Keratinocyte (primary cell): Measurements from ENCODE around the gene UQCC3. TPM values are rescaled to one million over a fixed set of nuclear protein-coding genes. Genes with fewer than 3 reads are reported as not detected.

Experiments
- DNase-seq: peaks from one replicate; pipeline ENCODE4 v3.0.0-alpha.2; 2011; ENCODE audit warnings: low read depth, missing footprints, low spot score
- FAIRE-seq: peaks from 2 replicates; lab custom pipeline; 2011; peaks lifted over from hg19 to GRCh38; lab: Jason Lieb, UNC
- H2AFZ ChIP-seq: 2 replicates; pipeline ENCODE4 v1.6.0; 2012; ENCODE audit warnings: low read length, control low read depth, inconsistent platforms; ENCODE audit not compliant: control insufficient read depth
- H3K27ac ChIP-seq: 2 replicates; pipeline ENCODE4 v1.5.1; 2011; ENCODE audit warnings: low read length; ENCODE audit not compliant: control insufficient read depth, insufficient read depth
- H3K27me3 ChIP-seq: 3 replicates; pipeline ENCODE4 v1.6.0; 2011; ENCODE audit warnings: low read length; ENCODE audit not compliant: control insufficient read depth, insufficient read depth; ENCODE audit errors: extremely low read depth
- H3K36me3 ChIP-seq, 2 experiments: 2 replicates in 1 of 2; 3 replicates in 1 of 2; pipeline ENCODE4 v1.5.1; 2011; ENCODE audit warnings: low read length in 2 of 2, mild to moderate bottlenecking in 1 of 2; ENCODE audit not compliant: control insufficient read depth in 2 of 2, insufficient read depth in 2 of 2; ENCODE audit errors: extremely low read depth in 1 of 2
- H3K4me1 ChIP-seq: 3 replicates; pipeline ENCODE4 v1.5.1; 2011; ENCODE audit warnings: low read length; ENCODE audit not compliant: control insufficient read depth, insufficient read depth; ENCODE audit errors: extremely low read depth
- H3K4me2 ChIP-seq: 3 replicates; pipeline ENCODE4 v1.6.0; 2011; ENCODE audit warnings: low read depth, low read length; ENCODE audit not compliant: control insufficient read depth, insufficient read depth; ENCODE audit errors: extremely low read depth
- H3K4me3 ChIP-seq, 3 experiments: fragments of 200-600 bp in 1 of 3; sonication (generic) in 1 of 3; 2 replicates in 2 of 3; 3 replicates in 1 of 3; pipeline ENCODE4 v1.5.1; 2011 to 2016; ENCODE audit warnings: low read length in 3 of 3, mild to moderate bottlenecking in 3 of 3, control low read depth in 2 of 3, inconsistent platforms in 1 of 3, low read depth in 1 of 3, mixed read lengths in 1 of 3, mixed run types in 1 of 3, moderate library complexity in 1 of 3; ENCODE audit not compliant: control insufficient read depth in 2 of 3, insufficient read depth in 2 of 3; ENCODE audit errors: extremely low read depth in 1 of 3
- H3K79me2 ChIP-seq: 2 replicates; pipeline ENCODE4 v1.6.0; 2012; ENCODE audit warnings: low read length; ENCODE audit not compliant: control insufficient read depth, insufficient read depth
- H3K9ac ChIP-seq: 3 replicates; pipeline ENCODE4 v1.6.0; 2011; ENCODE audit warnings: low read length; ENCODE audit not compliant: control insufficient read depth, insufficient read depth; ENCODE audit errors: extremely low read depth
- H3K9me1 ChIP-seq: 3 replicates; pipeline ENCODE4 v1.6.0; 2011; ENCODE audit warnings: low read length; ENCODE audit not compliant: control insufficient read depth, insufficient read depth; ENCODE audit errors: extremely low read depth
- H3K9me3 ChIP-seq: 2 replicates; pipeline ENCODE4 v1.5.1; 2012; ENCODE audit warnings: low read depth, low read length; ENCODE audit not compliant: control insufficient read depth
- H4K20me1 ChIP-seq: 3 replicates; pipeline ENCODE4 v1.6.0; 2011; ENCODE audit warnings: low read length; ENCODE audit not compliant: control insufficient read depth, insufficient read depth; ENCODE audit errors: extremely low read depth
- EZH2 ChIP-seq: IDR thresholded peaks from one replicate; pipeline ENCODE4 v1.6.1; 2012; ENCODE audit warnings: inconsistent platforms, mild to moderate bottlenecking, low read length, moderate library complexity
- dilution Hi-C: fragments of 300-500 bp; cut with MboI; formaldehyde crosslinking; loops from one replicate; pipeline ENCODE4 v1.7.0; 2020; ENCODE audit warnings: low sequenced_read_pairs; ENCODE audit not compliant: extremely low pct_ligation_motif_present
- polyA plus RNA-seq, 5 experiments: library from polyadenylated mRNA; depleted of rRNA in 3 of 5; stranded (reverse) in 3 of 5; stranded (forward) in 1 of 5; unstranded in 1 of 5; fragments of >200 nt; gene quantifications; 1 replicate in 1 of 5; 2 replicates in 3 of 5; 3 replicates in 1 of 5; pipeline versions ENCODE4 v1.2.1 to v1.2.3, GENCODE V29; 2011 to 2012; ENCODE audit warnings: missing spikeins in 2 of 5, low read depth in 1 of 5, low replicate concordance in 1 of 5
- TF ChIP-seq, protein P1 (sequence below), 3 experiments: IDR thresholded peaks in 1 of 3; conservative IDR thresholded peaks in 1 of 3; optimal IDR thresholded peaks in 1 of 3; 2 replicates in 2 of 3; 3 replicates in 1 of 3; pipeline versions ENCODE3 to v1.5.1; 2011; ENCODE audit warnings: low read length in 3 of 3, mild to moderate bottlenecking in 3 of 3, moderate library complexity in 2 of 3, control low read depth in 1 of 3, inconsistent platforms in 1 of 3; ENCODE audit not compliant: insufficient read depth in 2 of 3; ENCODE audit errors: extremely low read depth in 1 of 3

UQCC3 gene
- polyA plus RNA-seq, 1 donor (not counting 4 experiments of a cell fraction or from before 2014, with no cell fraction given): 8.6 TPM

DNA sequence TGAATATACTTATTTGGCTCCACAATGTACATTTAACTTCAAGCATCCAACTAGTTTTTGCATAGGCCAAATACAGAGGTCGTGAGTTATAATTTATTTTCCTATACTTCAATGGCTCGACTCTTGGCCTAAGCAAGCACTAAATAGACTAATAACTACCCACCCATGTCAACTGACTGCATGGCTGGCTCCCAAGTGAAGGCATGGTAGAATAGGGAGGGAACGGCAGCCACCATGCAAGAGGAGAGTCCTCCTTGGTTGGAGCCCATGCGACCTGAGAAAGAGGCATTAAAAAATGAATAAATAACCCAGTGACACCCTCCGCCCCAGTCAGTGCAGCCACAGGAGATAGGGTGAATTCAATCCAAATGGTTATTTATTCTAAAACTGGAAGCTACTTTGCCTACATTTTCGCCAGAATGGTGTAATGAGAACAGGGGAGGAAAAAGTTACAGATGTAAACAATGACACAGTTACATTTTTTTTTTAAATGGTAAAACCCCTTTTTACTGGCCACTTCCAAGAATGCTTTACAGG, 40.9 kb downstream of the UQCC3 start:
- Histone ChIP-seq H3K27me3 (no peaks in the 10 kb centered on the region), H3K79me2 (peaks cover 17% of the 10 kb centered on the region), H3K9me3 (no peaks in the 10 kb centered on the region), H3K4me2 (no peak overlapping the region), H3K9ac (no peak overlapping the region), H3K27ac (no peak overlapping the region), H3K36me3 (peaks cover 21 to 31% of the 10 kb centered on the region in 2 experiments), H3K9me1 (no peaks in the 10 kb centered on the region), H3K4me1 (peaks cover 19% of the 10 kb centered on the region), H4K20me1 (no peaks in the 10 kb centered on the region), H3K4me3 (no peak overlapping the region), H2AFZ (no peak overlapping the region)
- FAIRE-seq (no peak), DNase-seq (no peak)
- dilution Hi-C loops: no loop called here
- TF ChIP-seq, protein P1, sequence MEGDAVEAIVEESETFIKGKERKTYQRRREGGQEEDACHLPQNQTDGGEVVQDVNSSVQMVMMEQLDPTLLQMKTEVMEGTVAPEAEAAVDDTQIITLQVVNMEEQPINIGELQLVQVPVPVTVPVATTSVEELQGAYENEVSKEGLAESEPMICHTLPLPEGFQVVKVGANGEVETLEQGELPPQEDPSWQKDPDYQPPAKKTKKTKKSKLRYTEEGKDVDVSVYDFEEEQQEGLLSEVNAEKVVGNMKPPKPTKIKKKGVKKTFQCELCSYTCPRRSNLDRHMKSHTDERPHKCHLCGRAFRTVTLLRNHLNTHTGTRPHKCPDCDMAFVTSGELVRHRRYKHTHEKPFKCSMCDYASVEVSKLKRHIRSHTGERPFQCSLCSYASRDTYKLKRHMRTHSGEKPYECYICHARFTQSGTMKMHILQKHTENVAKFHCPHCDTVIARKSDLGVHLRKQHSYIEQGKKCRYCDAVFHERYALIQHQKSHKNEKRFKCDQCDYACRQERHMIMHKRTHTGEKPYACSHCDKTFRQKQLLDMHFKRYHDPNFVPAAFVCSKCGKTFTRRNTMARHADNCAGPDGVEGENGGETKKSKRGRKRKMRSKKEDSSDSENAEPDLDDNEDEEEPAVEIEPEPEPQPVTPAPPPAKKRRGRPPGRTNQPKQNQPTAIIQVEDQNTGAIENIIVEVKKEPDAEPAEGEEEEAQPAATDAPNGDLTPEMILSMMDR (optimal IDR thresholded peaks at IDR 0.05 in 1 of 3, IDR thresholded peaks at IDR 0.05 in 1 of 3, conservative IDR thresholded peaks at IDR 0.05 in 1 of 3; ENCODE audit: extremely low read depth in 1 of 3, insufficient read depth in 2 of 3, low read length in 3 of 3): no peak

DNA sequence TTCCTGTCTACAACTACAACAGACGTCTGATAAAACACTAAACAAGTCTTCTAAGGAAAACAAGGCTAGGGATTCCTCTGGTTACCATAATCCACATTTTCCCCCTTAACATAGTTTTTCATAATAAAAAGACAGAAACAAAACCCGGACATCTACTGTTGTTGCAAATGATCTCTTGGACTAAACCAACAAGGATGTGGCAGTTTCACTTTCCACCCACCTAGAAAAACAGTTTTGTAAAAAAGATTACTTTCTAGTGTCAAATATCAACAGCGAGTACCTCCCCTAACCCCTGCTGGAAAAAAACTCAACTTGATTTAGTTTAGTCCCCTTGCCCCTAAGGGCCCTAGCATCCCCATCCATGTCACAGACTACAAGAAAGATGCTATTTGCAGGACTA, 41.4 kb downstream of the UQCC3 start:
- peaks cover 24 to 34% of the 10 kb centered on the region in 2 experiments for H3K36me3 ChIP-seq
- no peaks in the 10 kb centered on the region for H4K20me1 ChIP-seq
- no peaks in the 10 kb centered on the region for H3K9me3 ChIP-seq
- peaks cover 19% of the 10 kb centered on the region for H3K4me1 ChIP-seq
- H3K4me2 ChIP-seq: no peak overlapping the region
- DNase-seq: no peak
- peaks cover 19% of the 10 kb centered on the region for H3K79me2 ChIP-seq
- dilution Hi-C loops: no loop called here
- H3K9me1 ChIP-seq: no peaks in the 10 kb centered on the region
- H3K4me3 ChIP-seq: no peak overlapping the region
- TF ChIP-seq, protein P1 (optimal IDR thresholded peaks at IDR 0.05 in 1 of 3, IDR thresholded peaks at IDR 0.05 in 1 of 3, conservative IDR thresholded peaks at IDR 0.05 in 1 of 3; ENCODE audit: extremely low read depth in 1 of 3, insufficient read depth in 2 of 3, low read length in 3 of 3): no peak
- no peak for TF ChIP-seq EZH2
- H2AFZ ChIP-seq: no peak overlapping the region
- H3K9ac ChIP-seq: no peak overlapping the region
- FAIRE-seq: no peak
- no peak overlapping the region for H3K27ac ChIP-seq
- H3K27me3 ChIP-seq: no peaks in the 10 kb centered on the region
